ENCODE data around the gene GRN. TPM values are rescaled to one million over a fixed set of nuclear protein-coding genes. Genes with fewer than 3 reads are reported as not detected.
"Not testable (repeated sequence)": the region's sequence is repeated elsewhere in the genome, so short reads cannot be mapped to it uniquely, and the experiment has no call there.

The GRN gene
- total RNA-seq, 3 donors from 2014 or later: 166 to 372 (median 252) TPM

GRCh38 chr17:44335968-44336367 lies 9.1 kb upstream of the GRN start:
- intact Hi-C loops (cut with DNase I; ENCODE audit: low total_unique reads): no loop called here
- Histone ChIP-seq H3K4me1 (peaks cover 0 to 2% of the 10 kb centered on the region in 2 donors), H3K9me3 (no peaks in the 10 kb centered on the region), H3K27ac (no peak overlapping the region), H3K27me3 (no peaks in the 10 kb centered on the region), H3K4me3 (no peak overlapping the region), H3K36me3 (no peaks in the 10 kb centered on the region)
- no peak for DNase-seq (ENCODE audit: low spot score in 2 of 2)
- TF ChIP-seq POLR2AphosphoS5 (IDR thresholded peaks at IDR 0.05) (no peak), POLR2A (IDR thresholded peaks at IDR 0.05) (no peak)
- TF ChIP-seq, protein P1, sequence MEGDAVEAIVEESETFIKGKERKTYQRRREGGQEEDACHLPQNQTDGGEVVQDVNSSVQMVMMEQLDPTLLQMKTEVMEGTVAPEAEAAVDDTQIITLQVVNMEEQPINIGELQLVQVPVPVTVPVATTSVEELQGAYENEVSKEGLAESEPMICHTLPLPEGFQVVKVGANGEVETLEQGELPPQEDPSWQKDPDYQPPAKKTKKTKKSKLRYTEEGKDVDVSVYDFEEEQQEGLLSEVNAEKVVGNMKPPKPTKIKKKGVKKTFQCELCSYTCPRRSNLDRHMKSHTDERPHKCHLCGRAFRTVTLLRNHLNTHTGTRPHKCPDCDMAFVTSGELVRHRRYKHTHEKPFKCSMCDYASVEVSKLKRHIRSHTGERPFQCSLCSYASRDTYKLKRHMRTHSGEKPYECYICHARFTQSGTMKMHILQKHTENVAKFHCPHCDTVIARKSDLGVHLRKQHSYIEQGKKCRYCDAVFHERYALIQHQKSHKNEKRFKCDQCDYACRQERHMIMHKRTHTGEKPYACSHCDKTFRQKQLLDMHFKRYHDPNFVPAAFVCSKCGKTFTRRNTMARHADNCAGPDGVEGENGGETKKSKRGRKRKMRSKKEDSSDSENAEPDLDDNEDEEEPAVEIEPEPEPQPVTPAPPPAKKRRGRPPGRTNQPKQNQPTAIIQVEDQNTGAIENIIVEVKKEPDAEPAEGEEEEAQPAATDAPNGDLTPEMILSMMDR (IDR thresholded peaks at IDR 0.05): no peak

- no peaks in the 10 kb centered on the region for H3K4me1 ChIP-seq
- TF ChIP-seq POLR2AphosphoS5 (IDR thresholded peaks at IDR 0.05): no peak
- TF ChIP-seq, protein P1 (IDR thresholded peaks at IDR 0.05): no peak
- TF ChIP-seq POLR2A (IDR thresholded peaks at IDR 0.05): no peak
- no peaks in the 10 kb centered on the region for H3K27me3 ChIP-seq
- no peak overlapping the region for H3K27ac ChIP-seq
- H3K9me3 ChIP-seq: no peaks in the 10 kb centered on the region
- H3K36me3 ChIP-seq: no peaks in the 10 kb centered on the region
- no peak for DNase-seq (ENCODE audit: low spot score in 2 of 2)
- intact Hi-C loops (cut with DNase I; ENCODE audit: low total_unique reads): no loop called here
- no peak overlapping the region for H3K4me3 ChIP-seq
Measured at GRCh38 chr17:44338702-44339101, 6.4 kb upstream of the GRN start.

DNA sequence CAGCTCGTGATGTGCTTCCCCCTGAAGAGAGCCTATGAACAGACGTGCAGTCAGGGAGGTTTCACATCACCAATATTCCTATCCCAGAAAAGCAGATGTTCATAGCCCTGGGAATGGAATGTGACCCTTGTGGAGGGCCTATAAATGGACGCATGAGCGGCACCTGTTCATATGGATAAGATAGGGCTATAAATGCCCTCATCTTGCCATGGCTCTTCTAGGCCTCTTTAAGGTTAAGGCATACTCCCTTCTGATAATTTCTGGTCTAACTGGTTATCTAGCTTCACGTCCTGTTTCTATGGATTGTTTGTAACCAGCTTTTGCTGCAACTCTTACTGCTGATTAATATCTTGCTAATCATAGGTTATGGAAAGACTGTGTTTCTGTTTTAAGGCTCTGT lies 4.5 kb upstream of the GRN start:
- intact Hi-C loops (cut with DNase I; ENCODE audit: low total_unique reads); DNase-seq (ENCODE audit: low spot score in 2 of 2); H3K9me3 ChIP-seq; H3K27me3 ChIP-seq; H3K4me3 ChIP-seq; H3K4me1 ChIP-seq; H3K27ac ChIP-seq; H3K36me3 ChIP-seq: not testable (repeated sequence)

GRCh38 chr17:44343510-44344209 lies 1.4 kb upstream of the GRN start:
- no peak for TF ChIP-seq POLR2A (IDR thresholded peaks at IDR 0.05)
- no peak for TF ChIP-seq POLR2AphosphoS5 (IDR thresholded peaks at IDR 0.05)
- TF ChIP-seq, protein P1 (IDR thresholded peaks at IDR 0.05): no peak
- intact Hi-C loops (cut with DNase I; ENCODE audit: low total_unique reads): no loop called here
- H3K4me1 ChIP-seq: no peaks in the 10 kb centered on the region
- H3K27me3 ChIP-seq: no peaks in the 10 kb centered on the region
- no peak for DNase-seq (ENCODE audit: low spot score in 2 of 2)
- H3K27ac ChIP-seq: no peak overlapping the region
- no peaks in the 10 kb centered on the region for H3K9me3 ChIP-seq
- no peak overlapping the region for H3K4me3 ChIP-seq
- no peaks in the 10 kb centered on the region for H3K36me3 ChIP-seq

DNA sequence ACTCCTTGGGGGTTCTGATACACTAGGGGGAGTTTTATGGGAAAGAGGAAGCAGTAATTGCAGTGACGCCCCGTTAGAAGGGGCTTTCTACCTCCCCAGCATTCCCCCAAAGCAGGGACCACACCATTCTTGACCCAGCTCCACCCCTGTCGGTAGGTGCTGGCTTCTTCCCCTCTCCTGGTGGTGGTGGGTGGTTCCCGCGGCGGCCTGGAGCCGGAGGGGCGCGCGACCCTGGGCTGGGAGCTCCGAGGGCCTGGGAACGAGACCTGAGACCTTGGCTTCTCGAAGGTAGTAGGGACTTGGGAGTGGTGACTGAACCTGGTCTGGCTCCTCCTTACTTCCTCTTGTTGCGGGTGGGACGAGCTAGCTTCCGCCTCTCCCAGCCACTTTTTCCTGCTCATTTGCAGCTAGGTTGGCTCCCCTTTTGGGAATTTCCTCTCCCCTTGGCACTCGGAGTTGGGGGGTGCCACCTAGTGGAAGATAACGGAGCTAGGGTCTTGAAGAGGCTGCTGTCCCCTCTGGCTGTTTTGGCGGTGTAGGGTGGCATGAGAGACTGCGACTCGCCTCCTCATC lies 438 bp downstream of the GRN start:
- H3K27me3 ChIP-seq: no peaks in the 10 kb centered on the region
- peak overlapping the region; percentile 68 to 84 (median 77) for H3K4me3 ChIP-seq
- H3K4me1 ChIP-seq: no peaks in the 10 kb centered on the region
- intact Hi-C loops (cut with DNase I; ENCODE audit: low total_unique reads): no loop called here
- TF ChIP-seq, protein P1 (IDR thresholded peaks at IDR 0.05): peak in 2 of 3 donors; percentile 12 to 17
- TF ChIP-seq POLR2AphosphoS5 (IDR thresholded peaks at IDR 0.05): no peak
- TF ChIP-seq POLR2A (IDR thresholded peaks at IDR 0.05): no peak
- peak overlapping the region; percentile 81 to 92 for H3K27ac ChIP-seq
- peak in 1 of 2 donors; percentile 40 for DNase-seq (ENCODE audit: low spot score in 2 of 2)
- no peaks in the 10 kb centered on the region for H3K9me3 ChIP-seq
- H3K36me3 ChIP-seq: no peaks in the 10 kb centered on the region

All from breast epithelium (tissue), 4 donors.